Muscle of back (tissue), 11 donors: ENCODE results near the gene CRIP2. TPM values are rescaled to one million over a fixed set of nuclear protein-coding genes. Genes with fewer than 3 reads are reported as not detected.

Experiments used
- DNase-seq, 3 donors: peaks; one replicate each; pipeline versions ENCODE4 v3.0.0 to v3.0.0-alpha.2; 2013
- polyA plus RNA-seq, 10 donors: library from polyadenylated mRNA; unstranded; fragments of 120-200 nt; gene quantifications; one replicate each; pipeline ENCODE4 v1.2.1, GENCODE V29; 2013; ENCODE audit not compliant: insufficient read length in 10 of 10

CRIP2 gene
- polyA plus RNA-seq, 10 donors, result 168 to 264 (median 195) TPM

DNA sequence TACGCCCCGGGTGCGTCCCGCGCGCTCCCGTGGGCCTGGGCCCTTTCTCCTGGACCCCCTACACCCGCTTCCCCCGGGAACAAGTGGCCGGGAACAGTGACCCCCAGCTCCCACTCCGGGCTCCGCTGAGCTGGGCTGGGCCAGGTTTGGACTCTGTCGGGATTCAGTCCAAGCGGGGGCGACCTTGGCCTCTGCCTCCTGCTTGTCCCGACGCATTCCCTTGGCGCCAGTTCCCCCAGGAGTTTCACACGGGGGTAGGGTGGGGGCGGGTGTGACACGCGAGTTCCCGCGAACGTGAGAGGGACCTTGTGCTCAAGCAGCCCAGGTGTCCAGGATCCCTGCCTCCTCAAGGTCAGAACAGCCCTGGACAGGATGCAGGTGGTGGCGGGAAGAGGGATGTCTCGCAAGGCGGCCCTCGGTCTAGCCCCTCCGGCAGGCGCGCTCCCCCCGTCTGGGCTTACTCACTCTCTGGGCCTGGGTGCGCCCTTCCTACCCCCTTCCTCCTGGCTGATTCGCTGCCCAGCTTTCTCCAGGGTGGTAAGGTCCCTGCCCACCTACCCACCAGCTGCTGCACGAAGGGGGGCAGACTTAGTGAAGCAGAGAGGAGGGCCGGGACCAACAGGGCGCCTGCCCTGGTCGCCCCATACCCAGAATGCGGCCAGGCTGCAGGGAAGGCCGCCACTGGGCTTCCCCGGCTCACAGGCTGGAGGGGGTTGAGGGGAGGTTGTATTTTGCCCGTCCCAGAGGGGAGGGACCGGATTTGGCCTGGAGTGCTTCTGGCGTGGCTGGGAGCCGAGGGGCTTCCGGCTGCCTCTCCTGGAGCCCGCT is 862 bp downstream of the CRIP2 start:
- DNase-seq, result peak in 1 of 3 donors; percentile 84

DNA sequence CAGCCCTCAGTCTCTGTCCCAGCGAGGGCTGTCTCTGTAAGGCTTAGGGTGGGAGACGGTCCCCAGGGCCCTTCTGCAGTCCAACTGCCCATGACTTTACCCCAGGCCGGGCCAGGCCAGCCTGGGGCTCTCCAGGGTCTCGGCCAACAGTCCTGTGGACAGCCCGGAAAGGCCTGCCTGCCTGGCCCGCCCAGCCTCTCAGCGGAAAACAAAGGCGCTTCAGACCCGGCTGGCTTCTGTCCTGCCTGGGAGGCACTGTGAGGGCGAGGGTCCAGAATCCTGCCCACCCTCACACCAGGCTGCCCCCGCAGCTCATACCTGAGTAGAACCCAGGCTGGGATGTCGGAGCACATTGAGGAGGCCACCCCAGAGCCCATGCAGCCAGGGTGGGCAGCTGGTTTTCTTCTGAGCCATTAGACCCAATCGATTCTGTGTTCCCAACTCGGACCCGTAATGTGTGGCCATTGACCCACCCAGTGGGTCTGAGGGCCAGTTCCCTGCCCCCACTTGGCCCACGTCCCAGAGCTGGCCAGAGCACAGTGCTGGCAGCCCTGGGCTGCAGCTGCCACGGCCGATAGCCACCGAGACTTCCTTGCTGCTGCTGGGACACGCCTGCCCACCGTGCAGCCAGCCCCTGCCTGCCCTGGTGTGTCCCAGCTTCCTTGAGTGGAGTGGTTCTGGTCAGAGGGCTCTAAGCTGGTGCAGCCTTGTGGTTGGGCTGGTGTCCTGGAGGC is 1.6 kb downstream of the CRIP2 start:
- peak; percentile 39 to 80 (median 70) for DNase-seq

DNA sequence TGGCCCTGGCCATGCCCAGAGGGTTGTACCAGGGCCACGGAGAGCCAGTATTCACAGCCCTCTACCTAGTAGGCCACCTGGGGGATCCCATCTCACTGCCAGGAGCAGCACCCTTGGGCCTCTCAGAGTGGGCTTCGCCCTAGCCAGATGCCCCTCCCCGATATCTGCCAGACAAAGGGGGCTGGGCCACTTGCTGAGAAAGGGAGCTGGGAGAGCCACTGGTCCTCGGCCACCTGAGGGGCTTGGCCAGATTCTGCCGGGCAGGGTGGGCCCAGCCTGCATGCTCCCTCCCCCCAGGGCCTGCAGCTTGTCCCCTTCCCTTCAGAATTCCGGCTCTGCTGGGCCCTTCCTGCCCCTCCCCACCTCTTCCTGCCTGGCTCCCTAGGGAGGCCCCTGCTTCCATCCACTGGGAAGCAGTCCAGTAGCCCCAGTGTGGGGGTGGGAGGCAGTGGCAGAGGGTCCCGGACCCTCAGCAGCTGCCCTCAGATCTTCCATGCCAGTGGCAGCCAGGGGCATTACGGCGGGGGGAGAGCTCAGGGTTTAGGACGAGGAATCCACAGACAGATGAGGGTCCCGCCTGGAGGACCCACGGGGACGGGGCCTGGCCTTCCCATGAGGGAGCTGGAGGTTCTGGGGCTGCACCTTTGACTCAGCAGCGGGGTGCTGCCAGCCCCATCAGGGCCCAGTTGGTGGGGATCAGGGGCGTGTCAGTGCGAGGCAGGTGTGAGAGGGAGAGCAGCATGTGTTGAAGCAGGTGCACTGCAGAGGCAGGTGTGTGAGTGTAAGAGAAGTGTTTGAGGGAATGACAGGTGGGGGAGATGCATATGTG is 2.4 kb downstream of the CRIP2 start:
- DNase-seq, result peak in 1 of 3 donors; percentile 53

DNA sequence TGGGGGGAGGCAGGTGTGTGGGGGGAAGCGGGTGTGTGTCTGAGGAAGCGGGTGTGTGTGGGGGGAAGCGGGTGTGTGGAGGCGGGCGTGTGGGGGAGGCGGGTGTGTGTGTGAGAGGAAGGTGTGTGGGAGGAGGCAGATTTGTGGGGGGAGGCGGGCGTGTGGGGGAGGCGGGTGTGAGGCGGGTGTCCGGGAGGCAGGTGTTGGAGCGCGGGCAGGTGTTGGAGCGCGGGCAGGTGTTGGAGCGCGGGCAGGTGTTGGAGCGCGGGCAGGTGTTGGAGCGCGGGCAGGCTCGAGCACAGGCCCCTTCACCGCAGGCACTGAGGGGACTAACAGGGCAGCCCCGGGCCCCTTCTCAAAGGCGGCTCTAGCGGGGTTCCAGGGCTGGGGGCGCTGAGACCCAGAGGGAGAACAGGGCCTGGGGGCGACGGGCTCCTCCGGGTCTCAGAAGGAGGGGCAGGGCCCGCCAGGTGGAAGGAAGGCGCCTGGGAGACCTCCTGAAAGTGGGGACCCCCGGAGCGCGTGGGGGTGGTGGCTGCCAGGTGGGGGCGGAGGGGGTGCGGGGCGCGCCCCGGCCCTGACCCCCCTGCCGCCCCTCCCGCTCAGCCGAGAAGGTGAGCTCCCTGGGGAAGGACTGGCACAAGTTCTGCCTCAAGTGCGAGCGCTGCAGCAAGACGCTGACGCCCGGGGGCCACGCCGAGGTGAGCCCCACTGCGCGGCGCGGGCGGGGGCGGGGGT is 3.2 kb downstream of the CRIP2 start:
- no peak for DNase-seq

DNA sequence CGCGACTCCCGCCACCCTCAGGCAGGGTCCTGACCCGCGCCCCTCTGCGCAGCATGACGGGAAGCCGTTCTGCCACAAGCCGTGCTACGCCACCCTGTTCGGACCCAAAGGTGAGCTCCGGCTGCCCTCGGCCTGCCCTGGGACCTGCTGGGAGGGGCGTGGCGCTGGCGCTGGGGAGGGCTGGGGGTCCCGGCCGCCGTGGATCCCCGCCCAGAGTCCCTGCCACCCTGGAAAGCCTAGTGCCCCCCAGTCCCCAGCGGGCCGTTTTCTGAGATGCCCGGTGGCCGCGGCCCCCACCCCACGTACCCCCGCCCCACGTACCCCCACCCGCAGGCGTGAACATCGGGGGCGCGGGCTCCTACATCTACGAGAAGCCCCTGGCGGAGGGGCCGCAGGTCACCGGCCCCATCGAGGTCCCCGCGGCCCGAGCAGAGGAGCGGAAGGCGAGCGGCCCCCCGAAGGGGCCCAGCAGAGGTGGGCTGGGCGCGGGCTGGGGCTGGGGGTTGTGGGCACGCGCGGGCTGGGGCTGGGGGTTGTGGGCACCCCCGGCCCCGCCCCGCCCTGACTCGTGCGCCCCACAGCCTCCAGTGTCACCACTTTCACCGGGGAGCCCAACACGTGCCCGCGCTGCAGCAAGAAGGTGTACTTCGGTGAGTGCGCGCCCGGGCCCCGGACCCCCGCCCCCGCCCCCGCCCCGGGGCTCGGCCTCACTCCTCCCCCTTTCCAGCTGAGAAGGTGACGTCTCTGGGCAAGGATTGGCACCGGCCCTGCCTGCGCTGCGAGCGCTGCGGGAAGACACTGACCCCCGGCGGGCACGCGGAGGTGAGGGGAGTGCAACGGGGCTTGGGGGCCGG is 4.0 kb downstream of the CRIP2 start:
- no peak for DNase-seq

DNA sequence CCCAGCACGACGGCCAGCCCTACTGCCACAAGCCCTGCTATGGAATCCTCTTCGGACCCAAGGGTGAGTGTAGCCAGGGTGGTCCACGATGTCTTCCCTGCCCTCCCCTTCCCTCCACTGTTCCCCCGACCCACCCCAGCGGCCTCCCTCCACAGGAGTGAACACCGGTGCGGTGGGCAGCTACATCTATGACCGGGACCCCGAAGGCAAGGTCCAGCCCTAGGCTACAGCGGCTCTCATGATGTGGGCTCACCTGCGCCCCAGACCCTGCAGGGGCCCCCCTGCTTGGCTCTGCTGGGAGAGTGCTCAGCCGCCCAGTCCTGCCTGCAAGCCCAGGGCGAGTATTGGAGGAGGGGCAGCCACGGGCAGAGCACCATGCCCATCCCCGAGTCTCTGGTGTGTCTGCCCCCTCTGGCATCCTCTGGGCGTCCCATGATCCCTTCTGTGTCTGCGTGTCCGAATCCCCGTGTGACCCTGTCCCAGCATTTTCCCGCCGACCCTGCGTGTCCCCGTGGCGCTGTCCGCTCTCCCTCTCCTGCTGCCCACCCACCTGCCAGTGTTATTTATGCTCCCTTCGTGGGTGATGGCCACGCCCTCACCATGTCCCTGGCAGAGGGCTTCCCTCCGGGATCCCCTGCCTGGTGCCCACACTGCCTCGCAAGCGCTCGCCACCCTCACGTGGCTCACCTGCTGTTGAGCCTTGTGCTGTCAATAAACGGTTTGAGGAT is 5.0 kb downstream of the CRIP2 start:
- DNase-seq, result no peak

DNA sequence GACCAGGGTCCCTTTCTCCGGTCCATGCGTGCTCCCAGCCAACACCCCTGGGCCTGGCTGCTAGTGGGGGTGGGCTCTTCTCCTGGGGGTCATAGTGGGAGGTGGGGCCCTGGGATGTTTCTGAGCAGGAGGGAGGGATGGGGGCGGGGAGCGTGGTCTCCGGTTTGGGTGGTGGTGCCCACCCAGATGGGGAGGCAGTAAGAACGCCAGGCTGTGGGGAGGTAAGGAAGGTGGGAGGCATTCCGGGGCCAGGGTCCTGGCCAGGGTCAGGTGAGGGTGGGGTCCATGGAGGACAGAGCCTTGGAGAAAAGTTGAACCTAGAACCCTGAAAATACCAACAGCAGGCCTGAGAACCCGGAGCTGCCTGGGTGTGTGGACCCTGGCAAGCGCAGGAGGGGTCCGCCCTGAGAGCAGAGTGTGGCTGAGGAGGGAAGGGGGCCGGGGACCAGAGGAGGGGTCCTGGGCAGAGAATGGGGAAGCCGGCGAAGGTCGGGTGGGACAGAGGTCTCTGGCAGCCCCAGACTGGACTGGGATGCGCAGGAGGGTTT is 5.7 kb downstream of the CRIP2 start:
- peak in 1 of 3 donors; percentile 59 for DNase-seq

DNA sequence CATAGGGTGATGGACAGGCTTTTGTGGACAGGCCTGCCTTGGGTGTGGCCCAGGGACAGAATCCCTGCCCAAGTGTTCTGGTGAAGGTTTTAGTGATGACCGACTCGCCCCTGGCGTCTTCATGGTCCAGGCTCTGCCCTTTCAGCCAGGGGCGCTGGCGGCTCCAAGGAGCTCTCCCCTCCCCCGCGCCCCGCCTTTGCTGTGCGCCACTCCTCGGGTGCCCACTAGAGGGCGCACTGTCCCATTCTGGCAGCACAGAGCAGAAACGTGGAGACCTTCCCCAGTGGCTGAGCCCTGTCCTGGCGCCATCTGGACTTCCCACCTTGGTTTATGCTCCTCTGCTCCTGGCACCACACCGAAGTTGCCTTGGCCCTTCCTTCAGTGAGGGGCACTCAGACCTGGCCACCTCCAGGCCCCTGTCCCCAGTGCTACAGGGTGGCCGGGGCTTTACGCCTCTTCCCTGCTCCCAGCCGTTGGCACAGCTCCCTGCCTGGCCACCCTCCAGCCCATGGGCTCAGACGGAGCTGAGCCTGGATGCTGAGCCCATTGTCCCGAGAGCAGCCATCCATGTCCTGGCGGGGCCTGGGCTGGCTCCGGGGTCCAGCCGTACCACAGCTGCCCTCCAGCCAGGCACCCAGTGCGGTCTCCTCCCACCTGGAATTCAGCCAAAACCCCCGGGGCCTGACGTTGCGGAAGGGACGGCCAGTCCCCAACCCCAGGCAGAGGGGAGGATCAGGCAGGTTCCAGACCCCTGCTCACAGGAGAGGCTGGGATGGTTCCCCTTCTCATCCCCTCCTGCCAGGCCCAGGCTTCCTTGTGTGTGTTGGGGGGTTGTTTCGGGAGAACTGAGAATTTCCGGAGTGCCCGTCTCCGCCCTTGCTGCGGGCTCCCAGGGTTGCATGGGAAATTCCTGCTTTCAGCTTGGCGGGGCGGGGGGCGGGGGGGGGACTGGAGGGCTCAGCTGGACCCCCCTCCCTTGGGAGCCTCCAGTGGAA is 6.5 kb downstream of the CRIP2 start:
- DNase-seq, result peak; percentile 87 to 96 (median 94)

DNA sequence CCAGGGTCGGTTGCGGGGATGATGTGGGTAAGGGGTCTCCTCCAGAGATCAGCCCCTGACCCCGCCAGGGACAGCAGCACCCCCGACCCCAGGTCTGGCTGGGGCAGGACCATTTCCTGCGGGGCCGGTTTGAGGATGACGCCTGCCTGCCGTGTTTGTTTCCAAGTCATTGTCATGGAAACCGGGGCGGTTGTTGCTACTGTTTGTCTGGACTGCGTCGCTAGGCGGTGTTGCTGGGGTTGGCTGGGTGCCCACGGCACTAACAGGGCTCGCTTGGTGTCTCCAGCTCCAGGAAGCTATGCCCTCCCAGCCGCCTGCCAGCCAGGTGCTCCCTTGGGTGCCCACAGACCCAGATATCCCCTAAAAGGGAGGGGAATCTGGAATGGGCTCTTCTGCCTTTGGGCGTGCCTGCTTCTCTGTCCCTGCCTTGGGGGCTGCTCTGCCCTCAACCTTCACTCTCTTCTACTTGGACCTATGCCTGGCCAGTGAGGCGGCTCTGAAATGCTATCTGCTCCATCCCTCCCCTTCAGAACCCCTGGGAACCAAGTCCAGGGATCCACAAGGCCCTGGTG is 7.4 kb downstream of the CRIP2 start:
- DNase-seq, result peak; percentile 95 to 98 (median 96)

DNA sequence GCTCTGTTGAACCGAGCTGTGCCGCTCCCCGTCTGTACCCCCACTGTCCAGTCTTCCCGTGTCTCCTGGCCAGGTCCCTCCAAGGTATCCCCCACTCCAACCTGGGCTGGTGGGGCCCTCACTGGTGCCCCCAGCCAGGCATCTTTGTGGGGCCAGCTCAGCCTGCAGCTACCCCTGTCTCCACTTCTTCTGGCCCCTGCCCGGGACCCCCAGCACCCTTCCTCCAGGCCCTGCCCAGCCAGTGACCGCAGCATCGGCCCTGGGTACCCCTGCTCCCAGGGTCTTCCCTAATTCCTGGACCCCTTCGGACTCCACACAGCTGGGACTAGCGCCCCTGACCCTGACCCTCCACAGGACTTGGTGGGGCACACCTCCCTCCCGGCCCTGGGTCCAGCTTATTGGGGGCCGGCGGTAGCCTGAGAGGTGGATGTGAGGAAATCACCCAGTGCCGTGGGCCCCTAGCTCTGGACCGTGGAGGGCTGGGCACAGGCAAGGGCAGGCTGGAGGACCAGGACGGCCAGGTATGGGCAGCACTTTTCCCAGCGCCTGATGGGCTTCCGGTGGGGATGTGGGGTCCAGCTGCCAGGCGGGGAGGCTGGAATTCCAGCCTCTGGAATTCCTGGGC is 8.0 kb downstream of the CRIP2 start:
- no peak for DNase-seq

DNA sequence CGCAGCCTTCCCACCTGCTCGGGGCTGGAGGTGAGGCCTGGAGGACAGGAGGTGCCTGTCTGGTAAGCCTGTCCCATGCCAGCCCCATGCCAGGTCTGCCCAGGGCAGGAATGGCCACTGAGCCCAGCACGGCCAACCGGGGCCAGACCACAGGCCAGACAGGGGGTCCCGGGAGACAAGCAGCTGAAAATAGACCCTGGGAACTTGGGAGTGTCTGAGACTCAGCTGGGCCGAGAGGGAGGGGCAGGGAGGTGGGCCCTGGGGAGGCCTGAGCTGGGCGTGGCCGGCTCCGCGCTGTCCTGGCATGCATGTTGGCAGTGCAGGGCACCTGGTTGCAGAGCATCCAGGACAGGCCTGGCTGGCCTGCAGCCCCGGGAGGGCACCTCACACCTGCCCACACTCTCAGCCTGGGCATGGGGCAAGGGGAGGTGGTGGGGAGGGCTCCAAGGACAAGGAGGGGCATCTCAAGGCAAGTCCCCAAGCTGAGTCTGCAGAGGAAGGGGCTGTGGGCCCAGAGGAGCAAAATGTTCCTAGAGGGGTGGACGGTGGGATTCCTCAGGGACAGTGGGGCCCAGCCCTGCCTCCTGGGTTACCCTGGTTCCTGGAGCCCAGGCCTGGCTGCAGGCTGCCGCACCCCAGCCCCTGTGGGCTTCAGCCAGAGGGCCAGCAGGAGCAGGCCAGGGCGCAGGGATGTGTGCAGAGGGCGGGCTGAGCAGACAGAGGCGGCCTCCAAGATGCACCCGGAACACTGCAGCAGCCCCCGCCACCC is 8.9 kb downstream of the CRIP2 start:
- peak in 1 of 3 donors; percentile 60 for DNase-seq

DNA sequence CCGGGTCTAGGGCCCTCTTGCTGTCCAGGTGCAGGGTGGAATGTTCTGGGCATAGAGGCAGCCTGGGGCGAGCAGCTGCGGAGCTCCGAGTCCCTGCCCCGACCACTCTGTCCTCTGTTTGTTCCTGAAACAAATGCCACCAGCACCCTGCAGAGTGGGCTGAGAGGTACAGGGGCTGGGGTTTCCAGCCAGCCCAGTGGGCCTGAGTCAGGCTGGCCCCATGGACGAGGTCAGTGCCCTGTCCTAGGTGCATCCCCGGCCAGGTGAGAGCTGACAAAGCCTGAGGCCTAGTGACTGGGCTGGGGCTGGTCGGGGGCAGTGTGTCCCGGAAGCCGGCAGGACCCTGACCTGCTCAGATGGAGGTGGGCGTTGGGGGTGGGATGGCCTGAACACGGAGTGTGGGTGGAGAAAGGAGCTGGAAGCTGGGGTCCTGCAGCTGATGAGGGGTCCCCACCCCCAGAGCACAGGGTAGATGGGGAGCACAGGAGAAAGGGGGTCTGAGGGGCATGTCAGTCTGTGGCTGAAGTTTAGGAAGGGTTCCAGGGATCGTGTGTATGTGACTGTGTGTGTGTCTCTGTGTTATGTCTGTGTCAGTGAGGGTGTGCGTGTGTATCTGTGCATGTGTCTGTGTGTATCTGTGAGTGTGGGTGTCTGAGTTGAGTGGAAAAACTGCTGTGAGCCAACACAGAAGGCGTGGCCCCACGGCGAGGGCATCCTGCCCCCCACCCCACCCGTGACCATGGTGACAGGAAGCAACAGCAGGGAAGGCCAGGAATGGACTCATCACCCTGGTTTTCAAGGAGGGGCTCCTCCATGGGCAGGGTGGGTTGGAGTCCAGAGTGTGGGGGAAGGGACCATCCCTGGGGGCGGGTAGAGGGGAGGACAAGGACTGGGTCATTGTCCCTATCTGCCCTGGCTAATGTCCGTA is 9.7 kb downstream of the CRIP2 start:
- peak in 1 of 3 donors; percentile 63 for DNase-seq

DNA sequence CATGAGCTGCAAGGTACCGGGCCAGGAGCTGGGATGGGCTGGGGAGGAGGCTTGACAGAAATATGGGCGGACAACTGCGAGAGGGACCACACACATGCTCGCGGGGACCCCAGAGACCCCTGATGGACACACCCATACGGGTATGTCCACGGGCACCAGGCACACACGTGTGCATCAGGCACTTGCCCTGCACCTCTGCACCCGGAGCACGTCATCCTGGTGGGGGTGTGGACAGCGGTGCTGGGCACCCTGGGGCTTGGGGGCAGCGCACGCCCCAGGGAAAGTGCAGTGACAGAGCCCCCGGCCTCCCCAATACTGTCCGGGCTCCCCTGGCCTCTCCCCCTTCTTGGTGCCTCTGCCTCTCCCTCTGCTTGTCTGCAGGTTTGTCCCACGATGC is 10.4 kb downstream of the CRIP2 start:
- DNase-seq, result no peak

DNA sequence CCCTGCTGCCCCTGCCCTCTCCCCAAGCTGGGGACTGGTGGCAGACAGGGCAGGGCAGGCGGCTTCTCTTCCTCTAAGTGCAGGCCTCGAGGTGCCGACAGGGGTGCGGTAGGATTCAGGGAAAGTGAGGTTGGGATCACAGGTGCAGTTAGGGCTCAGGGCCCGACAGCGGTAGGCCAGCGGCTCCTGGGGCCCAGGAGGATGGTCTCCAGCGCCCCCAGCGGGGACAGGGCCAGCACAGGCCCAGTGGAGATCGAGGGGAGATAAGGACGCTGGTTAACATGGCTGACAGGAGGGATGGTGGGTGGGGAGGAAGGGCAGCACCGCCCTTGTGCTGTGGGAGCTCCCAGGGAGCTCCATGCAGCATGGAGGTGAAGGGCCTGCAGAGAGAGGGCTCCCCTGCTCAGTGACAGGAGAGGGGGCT is 11.1 kb downstream of the CRIP2 start:
- DNase-seq, result peak in 1 of 3 donors; percentile 67
